ENCODE results near the gene PEX11B.

- TF ChIP-seq TEAD4 (IDR thresholded peaks at IDR 0.05; ENCODE audit: low read depth, low read length) (no peak), EP300 (IDR thresholded peaks at IDR 0.05; ENCODE audit: borderline replicate concordance in 1 of 2, low read depth in 2 of 2, low read length in 2 of 2) (no peak), POLR2A (IDR thresholded peaks at IDR 0.05; ENCODE audit: control extremely low read depth in 1 of 2, low read depth in 2 of 2, low read length in 2 of 2) (no peak), POLR2AphosphoS5 (IDR thresholded peaks at IDR 0.05; ENCODE audit: low read depth, low read length) (no peak), CREB1 (IDR thresholded peaks at IDR 0.05) (no peak), HDAC6 (IDR thresholded peaks at IDR 0.05; ENCODE audit: low read depth, low read length) (no peak), CTCF (IDR thresholded peaks at IDR 0.05; ENCODE audit: control extremely low read depth in 1 of 3, insufficient read depth in 1 of 3, low read depth in 1 of 3, low read length in 3 of 3) (no peak)
Observed at GRCh38 chr1:145937436-145937835, 18.9 kb upstream of the PEX11B start.
